Keratinocyte (primary cell): ENCODE results near the gene MLLT3.

Experiments
- CTCF ChIP-seq, 3 experiments: IDR thresholded peaks in 1 of 3; conservative IDR thresholded peaks in 1 of 3; optimal IDR thresholded peaks in 1 of 3; 2 replicates in 2 of 3; 3 replicates in 1 of 3; pipeline versions ENCODE3 to v1.5.1; 2011; ENCODE audit warnings: low read length in 3 of 3, mild to moderate bottlenecking in 3 of 3, moderate library complexity in 2 of 3, control low read depth in 1 of 3, inconsistent platforms in 1 of 3; ENCODE audit not compliant: insufficient read depth in 2 of 3; ENCODE audit errors: extremely low read depth in 1 of 3
- EZH2 ChIP-seq: IDR thresholded peaks from one replicate; pipeline ENCODE4 v1.6.1; 2012; ENCODE audit warnings: inconsistent platforms, mild to moderate bottlenecking, low read length, moderate library complexity

- TF ChIP-seq CTCF (optimal IDR thresholded peaks at IDR 0.05 in 1 of 3, IDR thresholded peaks at IDR 0.05 in 1 of 3, conservative IDR thresholded peaks at IDR 0.05 in 1 of 3; ENCODE audit: extremely low read depth in 1 of 3, insufficient read depth in 2 of 3, low read length in 3 of 3) (no peak), EZH2 (no peak)
Observed at GRCh38 chr9:20377790-20378189, 244.5 kb downstream of the MLLT3 start.
